Ecto neural progenitor cell (in vitro differentiated cells): ENCODE data around the gene GTSE1.

ENCODE experiments used
- DNase-seq: peaks from one replicate; pipeline ENCODE4 v3.0.0-alpha.2; 2018; ENCODE audit warnings: low spot score

GTSE1 gene

DNA sequence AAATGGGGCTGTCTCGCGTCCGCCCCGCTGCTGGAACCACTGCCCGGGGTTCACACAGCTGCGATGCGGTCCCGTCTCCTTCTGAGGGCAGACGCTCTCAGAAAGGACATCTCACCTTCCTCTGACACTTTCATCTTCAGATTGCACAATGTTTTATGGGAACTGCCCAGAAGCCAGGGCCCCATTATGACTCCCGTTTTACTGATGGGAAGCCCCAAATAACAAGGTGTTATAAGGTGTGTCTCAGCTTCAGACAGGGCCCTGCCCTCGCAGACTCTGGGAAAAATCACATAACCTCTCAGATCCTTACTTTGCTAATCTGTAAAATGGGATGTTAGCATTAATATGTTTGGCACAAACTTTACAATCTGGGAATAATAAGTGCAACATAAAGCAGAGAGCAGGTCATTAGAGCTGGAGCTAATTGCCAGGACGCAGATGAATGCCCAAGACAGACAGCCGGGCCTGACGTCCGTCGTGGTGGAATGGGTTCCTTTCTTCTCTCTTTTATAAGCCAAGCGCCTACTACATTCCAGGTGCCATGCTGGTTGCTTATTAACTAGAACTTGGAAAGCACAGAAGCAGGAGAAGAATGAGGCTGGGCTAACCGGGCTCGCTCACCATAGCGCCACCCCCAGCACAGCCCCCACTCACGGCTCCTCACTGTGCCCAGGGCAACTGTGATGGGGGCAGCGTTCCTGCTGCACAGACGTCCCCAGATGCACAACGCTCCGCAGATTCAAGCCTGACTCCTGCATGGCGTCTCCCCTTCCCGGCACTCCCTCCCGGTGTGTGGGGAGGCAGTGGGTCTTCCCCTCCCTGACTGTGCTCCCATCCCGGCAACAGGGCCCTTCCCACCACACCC is 82.6 kb downstream of the GTSE1 start:
- DNase-seq: no peak

GRCh38 chr22:46380069-46380468 is 83.4 kb downstream of the GTSE1 start:
- no peak for DNase-seq
